Neural crest cell (in vitro differentiated cells): Measurements from ENCODE around the gene PCGF3. TPM values are rescaled to one million over a fixed set of nuclear protein-coding genes. Genes with fewer than 3 reads are reported as not detected.

Experiments
- DNase-seq: peaks from one replicate; pipeline ENCODE4 v3.0.0; 2021; ENCODE audit warnings: low read depth, mixed read lengths, low spot score
- H3K27ac Mint-ChIP-seq: one replicate; pipeline ENCODE4 v1.8.0; 2021; ENCODE audit warnings: mild to moderate bottlenecking, mixed read lengths; ENCODE audit not compliant: unreplicated experiment
- H3K27me3 Mint-ChIP-seq: 2 replicates; pipeline ENCODE4 v1.8.0; 2021; ENCODE audit warnings: low read depth, mild to moderate bottlenecking, mixed read lengths
- H3K36me3 Mint-ChIP-seq: 2 replicates; pipeline ENCODE4 v1.8.0; 2021; ENCODE audit warnings: low read depth, mild to moderate bottlenecking, mixed read lengths
- H3K4me1 Mint-ChIP-seq: 2 replicates; pipeline ENCODE4 v1.8.0; 2021; ENCODE audit warnings: mixed read lengths
- H3K4me3 Mint-ChIP-seq: one replicate; pipeline ENCODE4 v1.8.0; 2021; ENCODE audit warnings: mild to moderate bottlenecking, mixed read lengths
- H3K9me3 Mint-ChIP-seq: 2 replicates; pipeline ENCODE4 v1.8.0; 2021; ENCODE audit warnings: mixed read lengths
- CTCF ChIP-seq: fragments of 200-600 bp; sonication (generic); conservative IDR thresholded peaks from 2 replicates; pipeline ENCODE4 v1.5.0; 2021; ENCODE audit warnings: antibody characterized with exemption, mild to moderate bottlenecking
- total RNA-seq: library from RNA; stranded (reverse); gene quantifications from 2 replicates; pipeline ENCODE4 v1.2.1, GENCODE V29; 2021

The PCGF3 gene
- total RNA-seq, 1 donor from 2014 or later = 58.5 TPM

- Mint-ChIP-seq H3K4me3 (no peak overlapping the region), H3K36me3 (no peaks in the 10 kb centered on the region), H3K27me3 (peaks cover 21% of the 10 kb centered on the region), H3K9me3 (no peaks in the 10 kb centered on the region), H3K27ac (peak overlapping the region; percentile 57), H3K4me1 (peaks cover 12% of the 10 kb centered on the region)
- TF ChIP-seq CTCF = no peak
- no peak for DNase-seq
Measured at GRCh38 chr4:793093-793861, 87.6 kb downstream of the PCGF3 start.

GRCh38 chr4:793941-794621 lies 88.4 kb downstream of the PCGF3 start:
- Mint-ChIP-seq H3K9me3 (no peaks in the 10 kb centered on the region), H3K36me3 (no peaks in the 10 kb centered on the region), H3K27ac (peak overlapping the region; percentile 35), H3K27me3 (peaks cover 21% of the 10 kb centered on the region), H3K4me1 (peaks cover 15% of the 10 kb centered on the region), H3K4me3 (no peak overlapping the region)
- DNase-seq = no peak
- no peak for TF ChIP-seq CTCF

GRCh38 chr4:794900-795725 lies 89.5 kb downstream of the PCGF3 start:
- Mint-ChIP-seq H3K9me3 (no peaks in the 10 kb centered on the region), H3K4me3 (no peak overlapping the region), H3K27ac (no peak overlapping the region), H3K27me3 (peaks cover 21% of the 10 kb centered on the region), H3K36me3 (no peaks in the 10 kb centered on the region), H3K4me1 (peaks cover 16% of the 10 kb centered on the region)
- DNase-seq = no peak
- TF ChIP-seq CTCF = no peak

GRCh38 chr4:795726-796119 lies 90.1 kb downstream of the PCGF3 start:
- H3K9me3 Mint-ChIP-seq = no peaks in the 10 kb centered on the region
- no peak for DNase-seq

More at GRCh38 chr4:795726-796119, 90.1 kb downstream of the PCGF3 start:
- no peak for TF ChIP-seq CTCF
- Mint-ChIP-seq H3K27me3 (peaks cover 21% of the 10 kb centered on the region), H3K4me3 (no peak overlapping the region), H3K36me3 (no peaks in the 10 kb centered on the region), H3K4me1 (peaks cover 16% of the 10 kb centered on the region), H3K27ac (no peak overlapping the region)
